Dermis blood vessel endothelial cell (primary cell): ENCODE results near the gene DND1. TPM values are rescaled to one million over a fixed set of nuclear protein-coding genes. Genes with fewer than 3 reads are reported as not detected.
"Not testable (repeated sequence)": the region's sequence is repeated elsewhere in the genome, so short reads cannot be mapped to it uniquely, and the experiment has no call there.

ENCODE experiments used
- DNase-seq: peaks from one replicate; pipeline ENCODE4 v3.0.0; 2010
- total RNA-seq: library from RNA; depleted of rRNA; stranded (reverse); fragments of >200 nt; gene quantifications from 2 replicates; pipeline ENCODE4 v1.2.3, GENCODE V29; 2014

DND1 gene
- total RNA-seq, 1 donor from 2014 or later: 0.68 TPM

DNA sequence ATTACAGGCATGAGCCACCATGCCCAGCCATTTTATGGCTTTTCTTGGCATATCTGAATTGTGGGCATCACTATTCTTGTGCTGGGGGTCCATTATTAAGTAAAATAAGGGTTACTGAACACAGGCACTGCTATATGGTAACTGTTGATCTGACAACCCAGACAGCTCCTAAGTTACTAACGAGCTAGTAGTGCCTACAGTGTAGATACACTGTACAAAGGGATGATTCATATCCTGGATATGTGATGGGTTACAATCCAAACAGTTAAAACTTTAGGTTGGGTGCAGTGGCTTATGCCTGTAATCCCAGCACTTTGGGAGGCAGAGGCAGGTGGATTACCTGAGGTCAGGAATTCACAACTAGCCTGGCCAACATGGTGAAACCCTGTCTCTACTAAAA, 44.7 kb downstream of the DND1 start:
- DNase-seq: peak; percentile 22

DNA sequence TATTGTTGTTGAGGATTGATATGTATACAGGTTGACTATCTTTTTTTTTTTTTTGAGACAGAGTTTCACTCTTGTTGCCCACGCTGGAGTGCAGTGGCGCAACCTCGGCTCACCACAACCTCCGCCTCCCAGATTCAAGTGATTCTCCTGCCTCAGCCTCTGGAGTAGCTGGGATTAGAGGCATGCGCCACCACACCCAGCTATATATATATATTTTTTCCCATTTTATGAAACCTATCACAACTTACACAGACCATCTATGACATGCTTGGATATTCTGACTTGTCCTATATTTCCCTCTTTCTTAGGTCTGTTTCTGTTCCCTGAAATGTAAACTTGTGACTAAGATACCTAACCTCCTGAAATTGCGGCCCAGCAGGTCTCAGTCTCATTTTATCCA, 45.4 kb downstream of the DND1 start:
- no peak for DNase-seq

GRCh38 chr5:140624886-140625285, 48.5 kb downstream of the DND1 start:
- not testable (repeated sequence) for DNase-seq

- DNase-seq: not testable (repeated sequence)
Measured at GRCh38 chr5:140623061-140623460, 50.3 kb downstream of the DND1 start.

- DNase-seq: no peak
Measured at GRCh38 chr5:140622301-140622700, 51.1 kb downstream of the DND1 start.

Other genes starting within 250 kb of the DND1 start
- 0.37 and 0.51 TPM in 2 replicates for gene EIF4EBP3, start 125.9 kb downstream of the DND1 start, total RNA-seq
- gene SRA1, start 116.1 kb downstream of the DND1 start, total RNA-seq: 19.1 and 25.7 TPM in 2 replicates
- gene APBB3, start 109.0 kb downstream of the DND1 start, total RNA-seq: 8.2 and 16.2 TPM in 2 replicates
- 30.1 and 61.0 TPM in 2 replicates for gene SLC35A4, start 108.7 kb downstream of the DND1 start, total RNA-seq
- 1.7 and 3.2 TPM in 2 replicates for gene CD14, start 40.4 kb downstream of the DND1 start, total RNA-seq
- gene TMCO6, start 34.1 kb downstream of the DND1 start, total RNA-seq: 18.0 and 50.2 TPM in 2 replicates
- 24.9 and 40.8 TPM in 2 replicates for gene NDUFA2, start 25.9 kb downstream of the DND1 start, total RNA-seq
- gene IK, start 25.7 kb downstream of the DND1 start, total RNA-seq: 114 and 125 TPM in 2 replicates
- 41.1 and 45.1 TPM in 2 replicates for gene WDR55, start 8.7 kb downstream of the DND1 start, total RNA-seq
- 53.1 and 73.4 TPM in 2 replicates for gene HARS1, start 17.8 kb upstream of the DND1 start, total RNA-seq
- 31.5 and 32.3 TPM in 2 replicates for gene HARS2, start 17.9 kb upstream of the DND1 start, total RNA-seq
- gene ZMAT2, start 26.9 kb upstream of the DND1 start, total RNA-seq: 55.5 and 62.3 TPM in 2 replicates
- gene PCDHA1, start 112.6 kb upstream of the DND1 start, total RNA-seq: 0.17 TPM in 1 of 2 replicates, not detected in the other
- 0.17 TPM in 1 of 2 replicates, not detected in the other for gene PCDHA2, start 121.3 kb upstream of the DND1 start, total RNA-seq
- gene PCDHA3, start 127.5 kb upstream of the DND1 start, total RNA-seq: 0.14 and 0.17 TPM in 2 replicates
- 0.17 and 0.23 TPM in 2 replicates for gene PCDHA4, start 133.5 kb upstream of the DND1 start, total RNA-seq
- 0.17 TPM in 1 of 2 replicates, not detected in the other for gene PCDHA5, start 148.0 kb upstream of the DND1 start, total RNA-seq
- 0.09 and 0.17 TPM in 2 replicates for gene PCDHA6, start 154.4 kb upstream of the DND1 start, total RNA-seq
- 0.19 and 0.34 TPM in 2 replicates for gene PCDHA7, start 160.7 kb upstream of the DND1 start, total RNA-seq
- gene PCDHA8, start 167.6 kb upstream of the DND1 start, total RNA-seq: 0.05 TPM in 1 of 2 replicates, not detected in the other
- gene PCDHA9, start 174.8 kb upstream of the DND1 start, total RNA-seq: under 0.01 TPM in 2 replicates
- gene PCDHA10, start 182.3 kb upstream of the DND1 start, total RNA-seq: 0.09 and 0.17 TPM in 2 replicates
- gene PCDHA11, start 195.4 kb upstream of the DND1 start, total RNA-seq: 0.17 and 0.28 TPM in 2 replicates
- 0.17 TPM in 1 of 2 replicates, not detected in the other for gene PCDHA12, start 201.7 kb upstream of the DND1 start, total RNA-seq
- under 0.01 TPM in 1 of 2 replicates, not detected in the other for gene PCDHA13, start 208.5 kb upstream of the DND1 start, total RNA-seq